SU-DHL-6 (cell line): ENCODE data around the gene TMEM115.

ENCODE experiments used
- EZH2phosphoT487 ChIP-seq: fragments of 200-600 bp; sonication (generic), shearing (Covaris generic); conservative IDR thresholded peaks from 2 replicates; pipeline ENCODE4 v1.6.1; 2018; ENCODE audit warnings: mild to moderate bottlenecking, antibody characterized with exemption, low read length, moderate library complexity, mixed read lengths
- TF ChIP-seq, protein P1 (sequence below): fragments of 200-600 bp; sonication (generic); IDR thresholded peaks from one replicate; pipeline ENCODE4 v1.5.1; 2017; ENCODE audit warnings: antibody characterized with exemption, mild to moderate bottlenecking, low read length, moderate library complexity; ENCODE audit not compliant: insufficient read depth, poor library complexity, severe bottlenecking

DNA sequence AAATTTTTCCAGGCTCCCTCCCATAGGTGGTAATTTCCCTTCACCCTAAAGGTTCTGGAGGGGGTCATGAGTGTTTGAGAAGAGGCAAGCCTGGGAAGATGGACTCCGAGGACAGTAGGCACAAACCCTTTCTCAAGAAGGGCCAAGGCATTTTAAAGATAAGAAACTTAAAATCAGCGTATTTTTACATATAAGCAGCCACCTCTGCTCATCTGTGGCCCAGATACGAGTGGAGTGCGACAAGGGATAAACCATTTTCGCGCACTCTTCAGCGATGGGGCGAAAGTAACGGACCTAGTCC, 19.2 kb downstream of the TMEM115 start:
- TF ChIP-seq, protein P1, sequence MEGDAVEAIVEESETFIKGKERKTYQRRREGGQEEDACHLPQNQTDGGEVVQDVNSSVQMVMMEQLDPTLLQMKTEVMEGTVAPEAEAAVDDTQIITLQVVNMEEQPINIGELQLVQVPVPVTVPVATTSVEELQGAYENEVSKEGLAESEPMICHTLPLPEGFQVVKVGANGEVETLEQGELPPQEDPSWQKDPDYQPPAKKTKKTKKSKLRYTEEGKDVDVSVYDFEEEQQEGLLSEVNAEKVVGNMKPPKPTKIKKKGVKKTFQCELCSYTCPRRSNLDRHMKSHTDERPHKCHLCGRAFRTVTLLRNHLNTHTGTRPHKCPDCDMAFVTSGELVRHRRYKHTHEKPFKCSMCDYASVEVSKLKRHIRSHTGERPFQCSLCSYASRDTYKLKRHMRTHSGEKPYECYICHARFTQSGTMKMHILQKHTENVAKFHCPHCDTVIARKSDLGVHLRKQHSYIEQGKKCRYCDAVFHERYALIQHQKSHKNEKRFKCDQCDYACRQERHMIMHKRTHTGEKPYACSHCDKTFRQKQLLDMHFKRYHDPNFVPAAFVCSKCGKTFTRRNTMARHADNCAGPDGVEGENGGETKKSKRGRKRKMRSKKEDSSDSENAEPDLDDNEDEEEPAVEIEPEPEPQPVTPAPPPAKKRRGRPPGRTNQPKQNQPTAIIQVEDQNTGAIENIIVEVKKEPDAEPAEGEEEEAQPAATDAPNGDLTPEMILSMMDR: no peak
- no peak for TF ChIP-seq EZH2phosphoT487
